GM18519 (cell line): Measurements from ENCODE around the gene F2RL1.
"Not testable (repeated sequence)": the region's sequence is repeated elsewhere in the genome, so short reads cannot be mapped to it uniquely, and the experiment has no call there.

Experiments used
- ATAC-seq: cut with Tn5 transposase; IDR thresholded peaks from one replicate; pipeline ENCODE4 v1.9.1; 2021; ENCODE audit warnings: mild to moderate bottlenecking, moderate library complexity; ENCODE audit not compliant: unreplicated experiment, low FRiP score

Gene F2RL1

DNA sequence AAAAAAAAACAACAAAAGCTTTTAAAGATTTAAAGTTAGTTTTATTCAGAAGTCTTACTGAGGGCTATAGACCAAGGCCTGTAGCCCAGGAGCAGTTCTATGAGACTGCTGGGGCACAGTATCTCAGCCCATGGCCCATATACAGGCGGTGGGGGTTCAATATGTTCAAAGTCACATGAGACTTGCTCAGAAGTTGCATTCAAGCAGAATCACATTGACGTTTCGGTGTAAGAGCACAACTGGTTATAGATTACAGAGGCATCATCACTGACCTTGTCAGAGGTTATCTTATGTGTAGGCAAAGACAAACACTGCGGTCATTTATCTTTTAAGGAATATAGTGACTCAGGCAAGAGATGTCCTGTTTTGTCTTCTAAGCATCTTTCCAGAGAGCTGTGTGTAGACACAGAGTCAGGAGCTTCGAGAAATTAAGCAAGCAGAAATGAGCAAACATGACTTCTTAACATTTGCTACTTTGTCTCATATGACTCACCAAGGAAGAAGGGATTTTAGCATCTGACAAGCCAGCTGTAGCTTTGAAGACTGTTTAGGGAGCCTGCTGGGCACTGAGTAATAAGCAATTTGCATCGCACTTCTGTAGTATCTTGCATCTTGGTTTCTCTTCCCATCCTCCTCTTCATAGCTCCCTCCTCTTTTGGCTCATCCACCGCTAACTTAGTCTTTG is 12.9 kb upstream of the F2RL1 start:
- no peak for ATAC-seq

GRCh38 chr5:76807296-76807695 is 11.5 kb upstream of the F2RL1 start:
- ATAC-seq: no peak

GRCh38 chr5:76808141-76808691 is 10.6 kb upstream of the F2RL1 start:
- no peak for ATAC-seq

DNA sequence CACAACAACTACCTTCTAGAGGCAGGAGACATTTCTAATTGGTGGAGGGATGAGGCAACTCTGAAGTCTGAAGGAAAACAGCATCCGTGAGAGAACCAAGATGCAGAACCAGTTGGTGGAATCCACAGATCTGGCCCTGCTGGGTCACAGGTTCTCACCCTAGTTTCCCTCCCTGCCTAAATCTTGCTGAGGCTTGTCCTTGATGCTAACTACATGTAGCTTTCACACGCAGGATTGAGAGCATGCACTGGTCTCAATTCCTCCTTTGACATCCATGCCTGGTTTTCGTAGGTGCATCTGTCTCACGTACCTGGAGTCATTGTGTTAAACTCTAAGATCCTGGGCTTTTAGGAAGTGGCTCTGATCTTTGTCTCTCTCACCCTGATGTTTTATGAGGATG is 9.7 kb upstream of the F2RL1 start:
- ATAC-seq: no peak

DNA sequence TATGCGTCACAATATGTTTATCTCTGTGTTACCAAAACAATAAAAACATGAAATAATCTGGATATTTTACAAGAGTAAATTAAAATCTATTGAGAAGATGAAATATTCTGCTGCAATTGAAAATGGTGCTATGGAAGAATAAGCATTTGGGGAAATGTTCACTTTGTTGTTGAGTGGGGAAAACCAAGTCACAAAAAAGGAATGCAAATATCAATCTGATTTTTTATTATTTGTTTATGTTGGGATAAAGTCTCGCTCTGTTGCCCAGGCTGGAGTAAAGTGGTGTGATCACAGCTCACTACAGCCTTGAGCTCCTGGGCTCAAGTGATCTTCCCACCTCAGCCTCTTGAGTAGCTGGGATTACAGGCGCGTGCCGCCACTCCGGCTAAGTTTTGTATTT is 8.6 kb upstream of the F2RL1 start:
- ATAC-seq: no peak

DNA sequence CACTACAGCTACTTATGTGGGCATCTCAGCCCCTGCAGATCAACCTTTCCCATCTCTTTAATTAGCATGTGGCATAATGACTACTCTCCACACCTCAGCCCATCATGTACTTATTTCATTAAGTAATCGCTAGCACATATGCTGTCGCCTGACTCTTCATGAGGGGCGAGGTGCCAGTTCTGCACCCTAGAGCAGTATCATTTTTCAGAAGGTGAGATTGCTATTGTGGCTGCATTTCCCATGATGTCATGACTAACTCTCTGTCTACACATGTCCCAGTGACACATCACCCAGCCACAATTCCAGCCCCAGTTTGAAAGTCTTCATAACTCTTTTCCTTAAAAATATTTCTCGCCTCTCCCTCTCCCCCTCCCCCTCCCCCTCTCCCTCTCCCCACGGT is 7.6 kb upstream of the F2RL1 start:
- no peak for ATAC-seq

- ATAC-seq: not testable (repeated sequence)
Measured at GRCh38 chr5:76812209-76812608, 6.6 kb upstream of the F2RL1 start.

DNA sequence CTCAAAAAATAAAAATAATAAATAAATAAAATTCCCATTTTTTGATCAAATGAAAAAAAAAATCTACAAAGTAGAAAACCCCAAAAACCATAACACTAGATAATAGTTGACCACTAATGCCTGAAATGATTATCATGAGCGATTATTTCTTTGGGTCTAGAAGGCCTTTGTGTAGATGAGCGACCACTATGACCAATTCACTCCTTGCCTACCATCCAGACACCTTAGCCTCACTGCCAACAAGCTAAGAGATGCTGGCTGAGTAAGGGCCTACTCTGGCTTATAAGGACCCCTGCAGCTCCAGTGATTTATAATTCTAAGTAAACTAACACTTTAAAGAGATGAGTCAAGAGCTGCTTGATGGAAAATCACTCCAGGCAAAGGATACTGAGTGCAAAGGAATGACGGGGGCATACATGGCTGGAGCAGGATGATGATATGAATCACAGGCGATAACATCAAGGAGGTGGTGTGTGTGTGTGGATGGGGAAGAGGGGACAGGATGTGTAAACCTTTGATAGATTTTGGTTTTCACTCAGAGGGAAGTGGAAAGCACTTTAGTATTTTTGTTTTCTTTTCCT is 4.8 kb upstream of the F2RL1 start:
- no peak for ATAC-seq

GRCh38 chr5:76816110-76816831 is 2.6 kb upstream of the F2RL1 start:
- ATAC-seq: no peak

DNA sequence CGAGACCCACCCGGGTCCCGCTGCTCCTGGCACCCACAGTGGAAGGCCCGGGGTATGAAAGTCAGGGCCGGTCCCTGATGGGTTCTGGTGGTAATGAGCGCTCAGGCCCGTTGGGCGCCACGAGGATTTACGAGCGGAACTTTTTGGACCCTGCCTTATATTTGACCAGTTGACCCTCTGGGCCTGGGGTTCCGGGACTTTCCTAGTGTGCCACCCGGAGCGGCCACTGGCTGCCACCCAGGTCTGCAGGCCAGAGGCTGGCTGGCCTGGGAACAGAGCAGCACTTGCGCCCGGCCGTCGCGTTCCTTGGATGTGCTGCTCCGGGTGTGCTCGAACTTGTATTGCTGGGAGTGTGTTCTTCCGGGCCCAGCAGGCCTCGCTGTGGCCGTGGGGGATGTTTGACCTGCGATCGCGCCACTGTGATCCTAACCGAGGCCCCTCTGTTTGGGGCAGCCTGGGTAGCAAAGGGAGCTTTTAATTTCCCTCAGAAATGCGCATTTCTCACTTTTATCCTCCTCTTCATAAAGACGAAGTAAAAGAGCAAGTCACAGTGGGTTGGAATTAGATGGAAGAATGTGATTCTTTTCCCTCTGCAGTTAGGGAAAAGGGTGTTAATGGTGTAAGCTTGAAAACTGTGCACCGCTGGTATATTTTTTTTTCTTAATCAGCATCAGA is 1.2 kb downstream of the F2RL1 start:
- no peak for ATAC-seq

DNA sequence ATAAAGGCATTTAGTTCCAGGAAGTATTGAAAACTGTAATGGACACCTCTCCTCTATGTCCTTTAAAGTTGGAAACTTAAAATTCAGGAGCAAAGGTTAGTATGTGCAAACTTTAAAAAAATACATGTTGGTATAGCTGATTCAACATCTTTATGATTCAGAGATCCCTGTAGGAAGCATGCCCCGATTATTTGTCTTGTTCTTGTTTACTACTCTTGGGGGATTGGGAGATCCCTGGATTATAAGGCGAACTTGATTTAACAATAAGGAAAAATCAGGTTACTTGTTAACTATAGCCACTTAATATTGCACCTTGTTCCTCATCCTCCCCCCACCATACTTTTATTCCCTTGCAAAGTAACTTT is 1.7 kb downstream of the F2RL1 start:
- ATAC-seq: no peak

DNA sequence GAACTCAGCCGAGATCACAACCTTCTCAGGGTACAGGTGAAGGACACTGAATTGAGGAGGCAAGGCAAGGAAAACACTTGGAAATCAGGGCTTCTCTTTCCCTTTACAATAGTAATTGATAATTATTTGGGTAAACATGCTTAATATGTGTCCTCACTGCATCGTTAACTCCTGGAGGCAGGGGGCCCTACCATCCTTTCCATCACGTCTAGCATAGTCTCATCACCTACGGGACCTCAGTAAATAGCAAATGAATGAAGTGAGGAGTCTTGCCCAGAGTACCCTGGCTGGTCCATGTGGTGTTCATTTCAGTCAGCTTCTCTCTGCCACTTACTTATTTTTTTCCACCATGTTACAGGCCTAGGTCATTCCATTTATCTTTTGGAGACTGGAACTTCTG is 2.3 kb downstream of the F2RL1 start:
- ATAC-seq: no peak

- ATAC-seq: not testable (repeated sequence)
Measured at GRCh38 chr5:76822105-76822731, 3.4 kb downstream of the F2RL1 start.

DNA sequence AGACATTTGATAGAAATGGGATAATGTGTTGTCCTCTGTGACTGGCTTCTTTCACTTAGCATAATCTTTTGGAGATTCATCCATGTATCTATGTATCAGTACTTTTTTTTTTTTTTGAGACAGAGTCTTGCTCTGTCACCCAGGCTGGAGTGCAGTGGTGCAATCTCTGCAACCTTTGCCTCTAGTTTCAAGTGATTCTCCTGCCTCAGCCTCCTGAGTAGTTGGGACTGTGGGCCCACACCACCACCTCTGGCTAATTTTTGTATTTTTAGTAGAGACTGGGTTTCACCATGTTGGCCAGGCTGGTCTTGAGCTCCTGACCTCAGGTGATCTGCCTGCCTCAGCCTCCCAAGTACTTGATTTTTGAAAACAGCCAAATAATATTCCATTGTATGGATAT is 7.6 kb downstream of the F2RL1 start:
- ATAC-seq: not testable (repeated sequence)

DNA sequence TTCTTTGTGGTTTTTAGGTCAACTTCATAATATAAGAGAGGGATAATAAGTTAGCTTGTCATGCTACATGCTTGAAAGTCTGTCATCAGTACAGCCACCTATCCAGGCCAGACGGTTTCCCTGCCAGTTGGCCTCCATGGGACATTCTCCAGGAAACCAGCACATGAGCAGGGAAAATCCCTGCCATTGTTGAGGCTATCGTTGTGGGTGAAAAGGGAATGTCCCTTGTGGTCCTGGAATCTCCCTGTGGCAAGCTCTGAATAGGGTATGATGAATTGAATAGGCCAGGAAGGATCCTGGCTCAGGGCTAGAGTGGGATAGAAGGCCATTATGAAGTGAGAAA is 12.3 kb downstream of the F2RL1 start:
- ATAC-seq: no peak

DNA sequence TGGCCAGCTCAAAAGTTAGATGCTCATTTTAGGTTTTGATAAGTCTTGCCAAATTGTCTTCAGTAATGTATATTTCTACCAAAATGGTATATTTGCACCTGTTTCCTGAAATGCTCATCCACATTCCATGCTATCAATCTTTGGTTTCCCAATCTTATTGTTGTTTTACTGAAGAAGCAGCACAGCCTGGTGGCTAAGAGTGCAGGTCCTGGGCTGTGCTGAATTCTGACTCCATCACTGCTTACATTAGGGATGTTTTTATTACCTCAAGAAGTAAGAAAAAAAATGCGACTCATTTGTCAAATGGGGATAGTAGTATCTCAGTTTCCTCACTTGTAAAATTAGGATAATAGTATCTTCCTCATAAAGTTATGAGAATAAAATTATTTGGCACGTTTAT is 17.4 kb downstream of the F2RL1 start:
- no peak for ATAC-seq

GRCh38 chr5:76836585-76836984 is 17.8 kb downstream of the F2RL1 start:
- no peak for ATAC-seq

DNA sequence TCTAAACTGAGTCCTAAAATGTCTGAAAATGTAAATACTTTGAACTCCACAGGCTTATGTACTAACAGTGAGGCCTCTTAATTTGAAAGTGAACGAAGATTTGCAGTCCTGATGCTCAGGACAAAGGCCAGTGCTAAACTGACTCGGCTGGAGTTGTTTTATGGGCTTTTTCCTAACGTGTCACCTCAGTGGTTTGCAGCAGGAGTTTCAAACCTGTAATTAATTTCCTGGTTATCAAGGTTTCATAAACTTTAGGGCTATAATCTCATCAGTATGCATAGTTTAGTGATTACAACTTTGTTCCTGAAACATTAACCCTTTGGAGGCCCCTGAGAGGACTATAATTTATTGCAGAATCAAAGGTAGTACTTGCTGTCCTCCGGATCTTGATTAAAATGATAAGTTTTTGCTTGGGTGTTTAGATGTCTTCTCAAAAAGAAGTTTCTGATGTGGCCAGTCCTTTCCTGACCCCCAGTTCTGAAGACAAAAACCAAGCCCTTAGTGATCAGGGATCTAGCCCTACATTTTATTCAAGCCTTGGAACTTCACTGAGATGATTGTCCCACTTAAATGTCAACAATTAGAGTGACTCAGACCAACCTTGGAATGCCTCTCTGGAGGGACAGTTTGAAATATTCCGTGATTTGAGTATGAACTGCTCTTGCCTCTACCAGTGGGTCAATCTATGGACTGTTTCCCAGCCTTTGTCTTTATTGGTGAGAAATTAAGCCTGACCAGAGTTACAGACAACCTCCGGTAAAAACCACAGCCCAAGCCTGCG is 19.8 kb downstream of the F2RL1 start:
- no peak for ATAC-seq

GRCh38 chr5:76841361-76841760 is 22.5 kb downstream of the F2RL1 start:
- ATAC-seq: no peak

DNA sequence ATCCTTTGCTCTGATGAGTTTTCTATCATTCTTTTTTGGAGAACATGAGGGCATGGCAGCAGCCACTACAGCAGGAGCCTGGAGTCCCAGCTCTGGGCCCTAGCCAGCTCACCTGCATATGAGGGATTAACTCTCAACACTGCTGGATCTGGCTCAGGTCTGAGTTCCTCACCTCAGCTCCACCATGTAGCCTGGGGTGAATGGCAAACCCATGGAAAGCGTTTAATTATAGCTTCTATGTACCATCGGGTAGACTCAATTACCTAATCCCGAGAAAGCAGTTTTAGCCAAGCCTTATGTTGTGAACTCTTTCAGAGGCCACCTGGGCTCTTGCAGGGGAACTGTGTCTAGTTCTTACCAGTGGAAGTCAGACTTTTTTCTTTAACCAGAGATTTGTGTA is 27.1 kb downstream of the F2RL1 start:
- ATAC-seq: no peak
